C4-2B (cell line): Measurements from ENCODE around the gene IFT57.

Source experiments
- H3K27ac ChIP-seq: fragments of 450-650 bp; 2 replicates; pipeline ENCODE4 v1.5.1; 2017
- CTCF ChIP-seq: fragments of 450-650 bp; conservative IDR thresholded peaks from 2 replicates; pipeline ENCODE4 v1.5.1; 2017; ENCODE audit warnings: mild to moderate bottlenecking
- ZFX ChIP-seq: fragments of 450-650 bp; IDR thresholded peaks from 2 replicates; pipeline ENCODE4 v1.6.1; 2017

Gene IFT57

GRCh38 chr3:108175352-108175751, 46.9 kb downstream of the IFT57 start:
- H3K27ac ChIP-seq, result no peak overlapping the region
- TF ChIP-seq CTCF, result no peak

- no peak for TF ChIP-seq CTCF
- no peak for TF ChIP-seq ZFX
- no peak overlapping the region for H3K27ac ChIP-seq
Measured at GRCh38 chr3:108171106-108171505, 51.1 kb downstream of the IFT57 start.

GRCh38 chr3:108164391-108164790, 57.8 kb downstream of the IFT57 start:
- H3K27ac ChIP-seq, result no peak overlapping the region
- no peak for TF ChIP-seq CTCF

- H3K27ac ChIP-seq, result no peak overlapping the region
- TF ChIP-seq ZFX (no peak), CTCF (no peak)
Measured at GRCh38 chr3:108159865-108160264, 62.4 kb downstream of the IFT57 start.

GRCh38 chr3:108159105-108159504, 63.1 kb downstream of the IFT57 start:
- TF ChIP-seq ZFX (no peak), CTCF (no peak)
- no peak overlapping the region for H3K27ac ChIP-seq

GRCh38 chr3:108158251-108158650, 64.0 kb downstream of the IFT57 start:
- no peak overlapping the region for H3K27ac ChIP-seq
- TF ChIP-seq ZFX (no peak), CTCF (no peak)

GRCh38 chr3:108157273-108157672, 65.0 kb downstream of the IFT57 start:
- no peak for TF ChIP-seq ZFX
- TF ChIP-seq CTCF, result no peak
- no peak overlapping the region for H3K27ac ChIP-seq
